ENCODE data around the gene ATP6V1F.

DNA sequence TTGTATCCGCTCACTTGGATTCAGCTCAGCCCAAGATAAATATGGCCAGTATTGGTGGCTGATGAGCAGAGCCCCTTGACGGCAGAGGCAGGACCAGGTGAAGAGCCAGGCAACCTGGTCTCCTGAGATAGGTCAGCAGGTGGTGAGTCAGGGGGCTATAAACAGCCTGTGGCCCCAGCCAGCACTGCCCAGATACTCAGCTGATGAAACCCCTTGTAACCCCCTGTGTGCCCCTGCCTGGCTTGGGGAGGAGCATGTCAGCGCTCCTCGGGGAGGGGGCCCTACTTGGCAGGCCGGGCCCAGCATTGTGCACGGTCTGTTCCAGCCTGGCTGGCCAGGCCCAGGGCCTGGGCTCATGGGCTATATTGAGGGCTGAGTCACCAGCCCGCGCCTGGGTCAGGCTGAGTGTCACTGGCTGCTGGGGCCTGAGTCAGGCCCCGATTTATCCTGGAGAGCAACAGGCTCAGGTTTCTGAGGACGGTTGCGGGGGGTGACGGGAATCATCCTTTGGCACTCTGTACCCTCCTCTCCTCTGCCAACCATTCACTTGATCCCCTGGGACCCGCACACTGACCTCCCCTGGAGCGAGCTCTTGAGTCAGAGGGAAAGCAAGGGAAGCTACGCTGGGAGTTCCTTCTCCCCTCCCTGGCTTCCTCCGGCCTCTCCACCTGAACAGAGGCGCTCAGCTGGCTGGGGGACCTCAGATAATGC, 35.3 kb upstream of the ATP6V1F start:
- TF ChIP-seq, protein P1, sequence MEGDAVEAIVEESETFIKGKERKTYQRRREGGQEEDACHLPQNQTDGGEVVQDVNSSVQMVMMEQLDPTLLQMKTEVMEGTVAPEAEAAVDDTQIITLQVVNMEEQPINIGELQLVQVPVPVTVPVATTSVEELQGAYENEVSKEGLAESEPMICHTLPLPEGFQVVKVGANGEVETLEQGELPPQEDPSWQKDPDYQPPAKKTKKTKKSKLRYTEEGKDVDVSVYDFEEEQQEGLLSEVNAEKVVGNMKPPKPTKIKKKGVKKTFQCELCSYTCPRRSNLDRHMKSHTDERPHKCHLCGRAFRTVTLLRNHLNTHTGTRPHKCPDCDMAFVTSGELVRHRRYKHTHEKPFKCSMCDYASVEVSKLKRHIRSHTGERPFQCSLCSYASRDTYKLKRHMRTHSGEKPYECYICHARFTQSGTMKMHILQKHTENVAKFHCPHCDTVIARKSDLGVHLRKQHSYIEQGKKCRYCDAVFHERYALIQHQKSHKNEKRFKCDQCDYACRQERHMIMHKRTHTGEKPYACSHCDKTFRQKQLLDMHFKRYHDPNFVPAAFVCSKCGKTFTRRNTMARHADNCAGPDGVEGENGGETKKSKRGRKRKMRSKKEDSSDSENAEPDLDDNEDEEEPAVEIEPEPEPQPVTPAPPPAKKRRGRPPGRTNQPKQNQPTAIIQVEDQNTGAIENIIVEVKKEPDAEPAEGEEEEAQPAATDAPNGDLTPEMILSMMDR (IDR thresholded peaks at IDR 0.05) = no peak
- TF ChIP-seq POLR2A (IDR thresholded peaks at IDR 0.05) = no peak
